MM.1S (cell line): ENCODE results near the gene SULF2.

Experiments
- DNase-seq: peaks from one replicate; pipeline ENCODE4 v3.0.0-alpha.2; 2015
- H2AFZ ChIP-seq: fragments of 300-600 bp; sonication (generic); 2 replicates; pipeline ENCODE4 v1.6.0; 2016; ENCODE audit warnings: antibody characterized with exemption, low read length
- H3F3A ChIP-seq: fragments of 300-600 bp; sonication (generic); 2 replicates; pipeline ENCODE4 v1.6.1; 2016; ENCODE audit warnings: mild to moderate bottlenecking, antibody characterized with exemption, low read length, moderate library complexity, mixed read lengths; ENCODE audit not compliant: insufficient read depth
- H3K27ac ChIP-seq: fragments of 300-600 bp; sonication (generic); 2 replicates; pipeline ENCODE4 v1.5.1; 2016; ENCODE audit warnings: mild to moderate bottlenecking, low read length
- H3K27me3 ChIP-seq: fragments of 300-600 bp; sonication (generic); replicated peaks from 2 replicates; pipeline ENCODE4 v1.6.0; 2016; ENCODE audit warnings: low read length; ENCODE audit not compliant: insufficient read depth
- H3K36me3 ChIP-seq: fragments of 300-600 bp; sonication (generic); replicated peaks from 2 replicates; pipeline ENCODE4 v1.6.1; 2016; ENCODE audit warnings: mild to moderate bottlenecking, low read length, mixed read lengths; ENCODE audit not compliant: insufficient read depth
- H3K4me1 ChIP-seq: fragments of 300-600 bp; sonication (generic); 2 replicates; pipeline ENCODE4 v1.6.1; 2016; ENCODE audit warnings: low read length, mixed read lengths
- H3K4me2 ChIP-seq: fragments of 300-600 bp; sonication (generic); 2 replicates; pipeline ENCODE4 v1.6.0; 2016; ENCODE audit warnings: low read depth, low read length
- H3K4me3 ChIP-seq: fragments of 300-600 bp; sonication (generic); 2 replicates; pipeline ENCODE4 v1.5.1; 2016; ENCODE audit warnings: low read length, mixed read lengths
- H3K79me2 ChIP-seq: fragments of 300-600 bp; sonication (generic); 2 replicates; pipeline ENCODE4 v1.6.1; 2016; ENCODE audit warnings: mixed run types, low read length, mixed read lengths
- H3K9ac ChIP-seq: fragments of 300-600 bp; sonication (generic); 2 replicates; pipeline ENCODE4 v1.6.1; 2016; ENCODE audit warnings: low read length, mixed read lengths
- H3K9me2 ChIP-seq: fragments of 300-600 bp; sonication (generic); replicated peaks from 2 replicates; pipeline ENCODE4 v1.6.1; 2016; ENCODE audit warnings: mild to moderate bottlenecking, low read length, mixed read lengths; ENCODE audit not compliant: insufficient read depth
- H3K9me3 ChIP-seq: fragments of 300-600 bp; sonication (generic); replicated peaks from 2 replicates; pipeline ENCODE4 v1.6.1; 2016; ENCODE audit warnings: mild to moderate bottlenecking, low read length, mixed read lengths; ENCODE audit not compliant: insufficient read depth
- H4K20me1 ChIP-seq: fragments of 300-600 bp; sonication (generic); 2 replicates; pipeline ENCODE4 v1.6.1; 2016; ENCODE audit warnings: mild to moderate bottlenecking, low read length, moderate library complexity, mixed read lengths; ENCODE audit not compliant: insufficient read depth
- CTCF ChIP-seq: fragments of 300-600 bp; sonication (generic); IDR thresholded peaks from 2 replicates; pipeline ENCODE4 v1.5.1; 2016; ENCODE audit warnings: antibody characterized with exemption, low read length, mixed read lengths
- EZH2 ChIP-seq: fragments of 300-600 bp; sonication (generic); optimal IDR thresholded peaks from 2 replicates; pipeline ENCODE3; 2017; ENCODE audit warnings: low read depth, mild to moderate bottlenecking, antibody characterized with exemption, low read length, mixed read lengths
- EZH2phosphoT487 ChIP-seq: fragments of 300-600 bp; sonication (generic); IDR thresholded peaks from 2 replicates; pipeline ENCODE4 v1.6.1; 2018; ENCODE audit warnings: antibody characterized with exemption, low read length

SULF2 gene

GRCh38 chr20:47782920-47783552 lies 2.2 kb downstream of the SULF2 start:
- TF ChIP-seq EZH2phosphoT487 (no peak), CTCF (peak; percentile 45)
- H3K4me3 ChIP-seq, result peak overlapping the region; percentile 95
- H3K9ac ChIP-seq, result peak overlapping the region; percentile 84; the same call in 1 of the 2 replicates
- H3K9me3 ChIP-seq, result no peaks in the 10 kb centered on the region
- peaks cover 23% of the 10 kb centered on the region for H3K4me1 ChIP-seq
- no peaks in the 10 kb centered on the region for H4K20me1 ChIP-seq
- H3K9me2 ChIP-seq, result no peaks in the 10 kb centered on the region
- peaks cover 4% of the 10 kb centered on the region; the same call in 1 of the 2 replicates for H3K36me3 ChIP-seq
- peak overlapping the region; percentile 56 for H3K4me2 ChIP-seq
- peaks cover 69% of the 10 kb centered on the region for H3K79me2 ChIP-seq
- no peaks in the 10 kb centered on the region for H3K27me3 ChIP-seq
- no peak overlapping the region for H2AFZ ChIP-seq
- H3F3A ChIP-seq, result peaks cover 17% of the 10 kb centered on the region
- H3K27ac ChIP-seq, result peak overlapping the region; percentile 5; the same call in 1 of the 2 replicates
- DNase-seq, result peak; percentile 51

GRCh38 chr20:47782076-47782475 lies 3.2 kb downstream of the SULF2 start:
- Histone ChIP-seq H3K4me2 (peak overlapping the region; percentile 56; the same call in 1 of the 2 replicates), H3K9me3 (no peaks in the 10 kb centered on the region), H4K20me1 (no peaks in the 10 kb centered on the region), H3K4me3 (no peak overlapping the region), H3F3A (peaks cover 25% of the 10 kb centered on the region), H3K9ac (no peak overlapping the region), H3K9me2 (no peaks in the 10 kb centered on the region), H3K4me1 (peaks cover 26% of the 10 kb centered on the region), H3K36me3 (peaks cover 4% of the 10 kb centered on the region; the same call in 1 of the 2 replicates), H3K79me2 (peaks cover 79% of the 10 kb centered on the region), H3K27ac (no peak overlapping the region), H2AFZ (no peak overlapping the region), H3K27me3 (no peaks in the 10 kb centered on the region)
- TF ChIP-seq EZH2 (no peak), CTCF (no peak), EZH2phosphoT487 (no peak)
- DNase-seq, result no peak

- Histone ChIP-seq H3K4me2 (no peak overlapping the region), H3K79me2 (peaks cover 83% of the 10 kb centered on the region), H3K36me3 (peaks cover 4% of the 10 kb centered on the region; the same call in 1 of the 2 replicates), H3K27ac (no peak overlapping the region), H3K4me1 (peaks cover 27% of the 10 kb centered on the region), H2AFZ (no peak overlapping the region), H3K9me3 (no peaks in the 10 kb centered on the region), H4K20me1 (no peaks in the 10 kb centered on the region), H3F3A (peaks cover 25% of the 10 kb centered on the region), H3K9me2 (no peaks in the 10 kb centered on the region), H3K27me3 (no peaks in the 10 kb centered on the region), H3K4me3 (no peak overlapping the region), H3K9ac (no peak overlapping the region)
- no peak for DNase-seq
- TF ChIP-seq CTCF, result no peak
- TF ChIP-seq EZH2phosphoT487, result no peak
- TF ChIP-seq EZH2, result no peak
Observed at GRCh38 chr20:47781632-47782031, 3.6 kb downstream of the SULF2 start.
